Activated CD4-positive, CD25-positive, alpha-beta regulatory T cell (primary cell): Measurements from ENCODE around the gene RASEF.
"Not testable (repeated sequence)": the region's sequence is repeated elsewhere in the genome, so short reads cannot be mapped to it uniquely, and the experiment has no call there.

Experiments used
- DNase-seq, 4 experiments: peaks; one replicate each; lab custom pipeline; 2025; lab: John Stamatoyannopoulos, UW

RASEF gene

GRCh38 chr9:82969291-82969690 lies 93.7 kb downstream of the RASEF start:
- no peak for DNase-seq

GRCh38 chr9:82968816-82969215 lies 94.1 kb downstream of the RASEF start:
- no peak for DNase-seq

DNA sequence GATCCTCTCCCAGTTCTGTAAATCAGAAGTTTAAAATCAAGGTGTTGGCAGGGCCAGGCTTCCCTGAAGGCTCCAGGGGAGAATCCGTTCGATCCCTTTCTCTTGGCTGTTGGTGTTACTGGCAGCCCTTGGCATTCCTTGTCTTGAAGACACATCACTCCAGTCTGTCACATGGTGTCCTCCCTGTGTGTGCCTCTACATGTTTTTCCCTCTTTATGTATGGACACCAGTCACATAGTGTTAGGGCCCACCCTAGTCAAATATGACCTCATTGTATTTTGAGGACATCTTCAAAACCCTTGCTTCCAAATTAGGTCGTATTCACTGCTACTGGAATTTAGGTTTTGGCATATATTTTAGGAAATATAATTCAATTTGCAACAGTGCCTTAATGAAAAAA lies 94.6 kb downstream of the RASEF start:
- no peak for DNase-seq

DNA sequence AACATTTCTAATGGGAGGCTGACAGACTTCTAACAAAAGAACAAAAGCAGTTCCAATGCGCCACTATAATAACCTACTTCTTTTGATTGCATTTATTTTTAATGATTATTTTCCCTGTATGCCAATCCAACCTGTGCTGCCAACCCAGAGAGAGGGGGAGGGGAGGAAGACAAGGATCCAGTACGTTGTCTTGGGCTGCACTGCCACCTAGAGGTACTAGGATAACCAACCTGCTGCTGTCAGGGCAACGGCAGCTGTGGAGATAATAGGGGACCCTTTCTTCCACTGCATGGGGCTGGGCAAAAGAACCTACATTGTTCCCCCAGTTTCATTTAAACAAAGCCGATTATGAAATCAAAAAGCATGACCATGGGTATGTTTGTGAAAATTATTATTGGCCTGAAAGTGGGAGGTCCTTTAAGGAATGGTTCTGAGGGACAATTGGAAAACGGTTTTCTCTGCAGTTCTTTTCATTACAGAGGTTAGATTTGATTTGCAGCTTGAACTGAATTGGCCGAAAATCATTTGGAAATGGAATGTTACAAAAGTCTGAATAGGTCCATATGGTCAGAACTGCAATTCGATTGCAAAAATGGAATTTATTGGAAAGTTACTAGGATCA lies 101.3 kb downstream of the RASEF start:
- DNase-seq = peak in 1 of 4 experiments; percentile 5

DNA sequence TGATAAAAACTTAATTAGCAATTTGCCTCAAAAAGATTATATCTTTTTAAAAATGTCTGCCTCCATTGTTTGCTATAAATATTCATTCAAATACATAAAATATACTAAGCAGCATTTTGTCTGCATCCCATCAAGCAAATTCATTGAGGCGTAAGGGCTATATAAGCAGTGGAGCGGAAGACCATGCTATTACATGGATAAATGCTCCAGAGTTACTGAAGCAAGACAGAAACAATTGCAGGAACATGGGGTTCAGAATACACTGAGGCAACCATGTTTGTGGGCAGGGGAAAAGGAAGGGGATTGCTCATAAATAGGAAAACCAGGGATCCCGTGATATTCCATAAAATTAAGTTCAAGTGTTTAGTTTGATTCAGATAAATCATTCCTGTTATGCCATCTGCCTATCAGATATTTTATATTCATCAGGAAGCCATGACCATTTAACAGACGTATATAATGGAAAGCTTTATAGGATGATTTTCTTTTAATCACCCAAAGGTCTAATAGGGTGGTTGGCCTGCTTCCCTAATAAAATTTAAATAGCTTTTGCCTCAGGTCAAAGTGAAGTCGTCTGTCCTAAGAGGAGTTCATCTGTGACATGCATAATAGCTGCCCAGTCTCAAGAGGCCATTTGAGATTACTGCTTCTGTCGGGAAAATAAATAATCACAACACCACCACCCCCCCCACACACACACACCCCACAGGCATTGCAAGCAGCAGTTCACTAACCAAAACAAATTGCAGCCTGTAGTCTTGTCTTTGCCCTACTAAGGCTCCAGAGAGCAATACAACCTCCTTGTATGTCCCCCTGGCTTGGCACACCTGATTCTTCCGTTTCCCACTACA lies 105.2 kb downstream of the RASEF start:
- DNase-seq = no peak

- DNase-seq = no peak
These were observed 113.7 kb downstream of the RASEF start for GRCh38 chr9:82949203-82949602.

DNA sequence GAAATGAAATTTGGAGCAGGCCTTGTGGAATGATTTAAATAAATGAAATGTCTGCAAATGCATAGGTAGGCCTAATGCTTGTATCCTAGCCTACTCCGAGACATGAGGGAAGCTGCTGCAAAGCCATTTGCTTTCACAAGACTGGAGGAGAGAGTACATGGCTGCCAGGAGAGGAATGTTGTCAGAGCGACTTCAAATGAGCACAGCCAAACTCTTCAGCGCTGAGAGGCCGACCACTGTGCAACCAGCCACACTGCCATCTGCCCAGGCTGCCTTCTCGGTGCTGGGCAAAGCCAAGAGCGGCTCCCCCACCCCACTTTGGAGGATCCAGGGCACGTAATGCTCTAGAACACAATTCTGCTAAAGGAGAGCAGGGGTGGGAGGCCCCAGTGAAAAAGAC lies 122.6 kb downstream of the RASEF start:
- DNase-seq = no peak

- no peak for DNase-seq
These were observed 123.5 kb downstream of the RASEF start for GRCh38 chr9:82939451-82939850.

GRCh38 chr9:82938426-82939218 lies 124.3 kb downstream of the RASEF start:
- DNase-seq = no peak

- DNase-seq = not testable (repeated sequence)
These were observed 126.4 kb downstream of the RASEF start for GRCh38 chr9:82936561-82936960.

- no peak for DNase-seq
These were observed 128.0 kb downstream of the RASEF start for GRCh38 chr9:82934949-82935348.

DNA sequence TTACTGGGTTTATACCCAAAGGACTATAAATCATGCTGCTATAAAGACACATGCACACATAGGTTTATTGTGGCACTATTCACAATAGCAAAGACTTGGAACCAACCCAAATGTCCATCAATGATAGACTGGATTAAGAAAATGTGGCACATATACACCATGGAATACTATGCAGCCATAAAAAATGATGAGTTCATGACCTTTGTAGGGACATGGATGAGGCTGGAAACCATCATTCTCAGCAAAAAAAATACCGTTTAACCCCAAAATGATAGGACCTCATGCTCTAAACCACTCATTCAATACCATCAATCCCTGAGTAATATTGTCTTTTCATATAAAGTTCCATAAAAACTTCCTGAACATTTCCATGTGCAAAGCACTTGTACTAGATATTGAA lies 128.9 kb downstream of the RASEF start:
- DNase-seq = not testable (repeated sequence)

GRCh38 chr9:82930116-82930515 lies 132.8 kb downstream of the RASEF start:
- no peak for DNase-seq
